Endothelial cell (in vitro differentiated cells): ENCODE measurements around the gene SPRR2F. TPM values are rescaled to one million over a fixed set of nuclear protein-coding genes. Genes with fewer than 3 reads are reported as not detected.

Experiments
- DNase-seq: peaks from one replicate; pipeline ENCODE4 v3.0.0; 2021; ENCODE audit warnings: low spot score
- H3K27ac Mint-ChIP-seq: one replicate; pipeline ENCODE4 v1.8.0; 2021; ENCODE audit warnings: mixed read lengths, inconsistent platforms; ENCODE audit not compliant: unreplicated experiment
- H3K27me3 Mint-ChIP-seq: one replicate; pipeline ENCODE4 v1.8.0; 2021; ENCODE audit warnings: mild to moderate bottlenecking, moderate library complexity, mixed read lengths, inconsistent platforms; ENCODE audit not compliant: unreplicated experiment
- H3K36me3 Mint-ChIP-seq: one replicate; pipeline ENCODE4 v1.8.0; 2021; ENCODE audit warnings: mild to moderate bottlenecking, low read depth, mixed read lengths, inconsistent platforms; ENCODE audit not compliant: unreplicated experiment
- H3K4me1 Mint-ChIP-seq: one replicate; pipeline ENCODE4 v1.8.0; 2021; ENCODE audit warnings: mild to moderate bottlenecking, mixed read lengths, inconsistent platforms; ENCODE audit not compliant: unreplicated experiment
- H3K4me3 Mint-ChIP-seq: one replicate; pipeline ENCODE4 v1.8.0; 2021; ENCODE audit warnings: mild to moderate bottlenecking, mixed read lengths, inconsistent platforms; ENCODE audit not compliant: unreplicated experiment
- H3K9me3 Mint-ChIP-seq: one replicate; pipeline ENCODE4 v1.8.0; 2021; ENCODE audit warnings: mixed read lengths, inconsistent platforms; ENCODE audit not compliant: unreplicated experiment
- CTCF ChIP-seq: fragments of 200-600 bp; sonication (generic); IDR thresholded peaks from one replicate; pipeline ENCODE4 v1.5.0; 2021; ENCODE audit warnings: antibody characterized with exemption; ENCODE audit not compliant: unreplicated experiment
- long read RNA-seq: library from polyadenylated mRNA; unstranded; transcript quantifications from one replicate; pipeline ENCODE4 v2.0.0, GENCODE V29; 2020; ENCODE audit not compliant: unreplicated experiment
- total RNA-seq: library from RNA; stranded (reverse); fragmentation: NEBNext Ultra II Directional; extraction: Animal tissue kit (Norgen Biotek cat#: 25700); gene quantifications from one replicate; pipeline ENCODE4 v1.2.1, GENCODE V29; 2021; ENCODE audit not compliant: unreplicated experiment

SPRR2F gene
- total RNA-seq = not detected
- long read RNA-seq = 0 reads

- Mint-ChIP-seq H3K9me3 (no peaks in the 10 kb centered on the region), H3K27me3 (peaks cover 3% of the 10 kb centered on the region), H3K4me1 (peaks cover 10% of the 10 kb centered on the region), H3K36me3 (no peaks in the 10 kb centered on the region), H3K27ac (no peak within 1 kb of the TSS), H3K4me3 (no peak within 1 kb of the TSS)
- no peak for TF ChIP-seq CTCF
- no peak for DNase-seq
These were observed at the start of gene SPRR2F for GRCh38 chr1:153113416-153113815. Gene SPRR2F, minus strand, starts transcription at chr1:153113516. Its CDS starts 783 bp downstream, at chr1:153112733.

GRCh38 chr1:153155541-153155940 lies 42.2 kb upstream of the SPRR2F start:
- Mint-ChIP-seq H3K4me1 (no peaks in the 10 kb centered on the region), H3K27me3 (no peaks in the 10 kb centered on the region), H3K4me3 (no peak overlapping the region), H3K36me3 (peaks cover 9% of the 10 kb centered on the region), H3K9me3 (peaks cover 8% of the 10 kb centered on the region), H3K27ac (no peak overlapping the region)
- DNase-seq = no peak
- TF ChIP-seq CTCF = no peak

- Mint-ChIP-seq H3K4me1 (no peaks in the 10 kb centered on the region), H3K9me3 (no peaks in the 10 kb centered on the region), H3K4me3 (no peak overlapping the region), H3K36me3 (no peaks in the 10 kb centered on the region), H3K27me3 (peaks cover 4% of the 10 kb centered on the region), H3K27ac (no peak overlapping the region)
- no peak for DNase-seq
- TF ChIP-seq CTCF = no peak
These were observed 39.2 kb upstream of the SPRR2F start for GRCh38 chr1:153152481-153152880.

- no peak for DNase-seq
- H3K27me3 Mint-ChIP-seq = peaks cover 4% of the 10 kb centered on the region
- no peaks in the 10 kb centered on the region for H3K9me3 Mint-ChIP-seq
- TF ChIP-seq CTCF = no peak
- H3K36me3 Mint-ChIP-seq = no peaks in the 10 kb centered on the region
- peaks cover 3% of the 10 kb centered on the region for H3K4me1 Mint-ChIP-seq
- H3K27ac Mint-ChIP-seq = no peak within 1 kb of the TSS
- no peak within 1 kb of the TSS for H3K4me3 Mint-ChIP-seq
These were observed 37.5 kb upstream of the SPRR2F start, which contains the start of gene SPRR2G for GRCh38 chr1:153150846-153151245. Gene SPRR2G, minus strand, starts transcription at chr1:153150890. Its CDS starts 780 bp downstream, at chr1:153150110.

GRCh38 chr1:153141377-153141776 lies 28.1 kb upstream of the SPRR2F start:
- no peak for DNase-seq
- no peak overlapping the region for H3K4me3 Mint-ChIP-seq
- no peaks in the 10 kb centered on the region for H3K36me3 Mint-ChIP-seq
- peaks cover 28% of the 10 kb centered on the region for H3K4me1 Mint-ChIP-seq
- no peak overlapping the region for H3K27ac Mint-ChIP-seq
- H3K27me3 Mint-ChIP-seq = peaks cover 2% of the 10 kb centered on the region
- H3K9me3 Mint-ChIP-seq = no peaks in the 10 kb centered on the region
- TF ChIP-seq CTCF = no peak
